ENCODE data around the gene IDH3B. TPM values are rescaled to one million over a fixed set of nuclear protein-coding genes. Genes with fewer than 3 reads are reported as not detected.
A peak's percentile ranks its signal among the peaks of the same experiment; 100 is the strongest.

Gene IDH3B
- total RNA-seq, 1 experiment from 2014 or later: 261 TPM

DNA sequence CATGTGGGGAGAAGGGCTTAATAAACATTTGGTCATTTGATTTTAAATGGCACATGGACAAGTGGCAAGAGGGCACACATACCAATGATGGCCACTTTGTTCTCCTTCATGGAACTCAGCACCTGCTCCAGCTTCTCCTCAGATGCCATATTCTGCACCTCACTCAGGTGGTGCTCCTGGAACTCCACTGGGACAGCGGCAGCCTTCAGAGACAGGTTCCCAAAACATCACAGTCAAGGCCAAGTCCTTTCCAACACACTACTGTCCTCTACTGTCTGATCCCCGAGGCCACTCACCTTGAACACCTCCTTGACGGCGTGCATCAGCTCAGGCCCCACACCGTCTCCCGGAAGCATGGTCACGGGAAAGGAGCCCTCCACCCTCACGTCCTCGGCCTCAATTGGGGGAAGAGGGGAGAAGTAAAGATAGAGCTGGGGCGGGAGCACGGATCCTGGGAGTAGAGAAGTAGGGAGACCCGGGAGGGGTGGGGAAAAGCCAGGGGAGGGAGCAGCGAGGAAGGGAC, 591 bp downstream of the IDH3B start:
- POLR2A ChIA-PET (ENCODE audit: unreplicated experiment): no interaction called here
- Histone ChIP-seq H3K36me3 (ENCODE audit: low read depth, low read length) (peaks cover 31% of the 10 kb centered on the region), H3K27me3 (ENCODE audit: low read length) (no peaks in the 10 kb centered on the region), H2AFZ (ENCODE audit: low read length) (peak overlapping the region; percentile 85; the same call in 1 of the 2 replicates), H3K4me2 (ENCODE audit: low read length) (peak overlapping the region; percentile 92), H3K4me3 (ENCODE audit: low read length) (peak overlapping the region; percentile 98), H3F3A (ENCODE audit: low read length, unreplicated experiment) (peaks cover 8% of the 10 kb centered on the region), H3K9ac (ENCODE audit: low read length) (peak overlapping the region; percentile 94), H3K9me3 (ENCODE audit: low read length) (no peaks in the 10 kb centered on the region), H4K20me1 (ENCODE audit: low read length) (peaks cover 12% of the 10 kb centered on the region), H3K9me2 (replicated peaks; ENCODE audit: low read length) (no peaks in the 10 kb centered on the region), H3K79me2 (ENCODE audit: low read length) (peaks cover 26% of the 10 kb centered on the region), H3K27ac (ENCODE audit: low read length) (peak overlapping the region; percentile 69; the same call in 1 of the 2 replicates), H3K4me1 (ENCODE audit: insufficient read depth, low read length) (peaks cover 12% of the 10 kb centered on the region)
- TSS peak; percentile 59 for BruUV-seq (replicated peaks)
- ATAC-seq: no peak
- DNase-seq: no peak
- CTCF ChIA-PET: no interaction called here
- intact Hi-C loops (cut with micrococcal nuclease): no loop called here
- TF ChIP-seq, protein P1, sequence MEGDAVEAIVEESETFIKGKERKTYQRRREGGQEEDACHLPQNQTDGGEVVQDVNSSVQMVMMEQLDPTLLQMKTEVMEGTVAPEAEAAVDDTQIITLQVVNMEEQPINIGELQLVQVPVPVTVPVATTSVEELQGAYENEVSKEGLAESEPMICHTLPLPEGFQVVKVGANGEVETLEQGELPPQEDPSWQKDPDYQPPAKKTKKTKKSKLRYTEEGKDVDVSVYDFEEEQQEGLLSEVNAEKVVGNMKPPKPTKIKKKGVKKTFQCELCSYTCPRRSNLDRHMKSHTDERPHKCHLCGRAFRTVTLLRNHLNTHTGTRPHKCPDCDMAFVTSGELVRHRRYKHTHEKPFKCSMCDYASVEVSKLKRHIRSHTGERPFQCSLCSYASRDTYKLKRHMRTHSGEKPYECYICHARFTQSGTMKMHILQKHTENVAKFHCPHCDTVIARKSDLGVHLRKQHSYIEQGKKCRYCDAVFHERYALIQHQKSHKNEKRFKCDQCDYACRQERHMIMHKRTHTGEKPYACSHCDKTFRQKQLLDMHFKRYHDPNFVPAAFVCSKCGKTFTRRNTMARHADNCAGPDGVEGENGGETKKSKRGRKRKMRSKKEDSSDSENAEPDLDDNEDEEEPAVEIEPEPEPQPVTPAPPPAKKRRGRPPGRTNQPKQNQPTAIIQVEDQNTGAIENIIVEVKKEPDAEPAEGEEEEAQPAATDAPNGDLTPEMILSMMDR (conservative IDR thresholded peaks at IDR 0.05; ENCODE audit: low read depth, low read length): no peak
- TF ChIP-seq EZH2 (IDR thresholded peaks at IDR 0.05; ENCODE audit: low read length, unreplicated experiment): no peak
- TF ChIP-seq EZH2phosphoT487 (IDR thresholded peaks at IDR 0.05; ENCODE audit: borderline replicate concordance, low read length): no peak

DNA sequence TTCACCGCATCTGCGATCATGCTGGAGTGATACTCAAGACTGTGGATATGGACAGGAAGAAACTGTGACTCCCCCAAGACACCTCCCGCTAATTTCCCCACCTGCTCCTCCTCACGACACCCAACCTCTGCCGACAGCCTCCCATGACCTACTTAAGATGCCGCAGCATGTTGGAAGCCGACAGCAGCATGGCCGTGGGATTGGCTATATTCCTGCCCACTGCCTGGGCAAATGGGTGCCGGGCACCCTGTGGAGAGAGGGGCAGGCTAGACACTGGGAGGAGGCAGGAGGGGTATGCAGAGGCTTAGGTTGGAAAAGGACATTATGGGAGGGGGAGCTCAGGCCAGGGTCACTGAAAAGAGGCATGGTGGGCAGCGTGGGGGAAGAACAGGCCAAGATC, 4.5 kb downstream of the IDH3B start:
- intact Hi-C loops (cut with micrococcal nuclease): no loop called here
- Histone ChIP-seq H3K4me3 (ENCODE audit: low read length) (no peak overlapping the region), H3K36me3 (ENCODE audit: low read depth, low read length) (peaks cover 69% of the 10 kb centered on the region), H3K4me1 (ENCODE audit: insufficient read depth, low read length) (peaks cover 23% of the 10 kb centered on the region), H3K4me2 (ENCODE audit: low read length) (no peak overlapping the region), H3K9me2 (replicated peaks; ENCODE audit: low read length) (no peaks in the 10 kb centered on the region), H3F3A (ENCODE audit: low read length, unreplicated experiment) (peaks cover 42% of the 10 kb centered on the region), H3K27me3 (ENCODE audit: low read length) (no peaks in the 10 kb centered on the region), H3K27ac (ENCODE audit: low read length) (no peak overlapping the region), H2AFZ (ENCODE audit: low read length) (no peak overlapping the region), H4K20me1 (ENCODE audit: low read length) (peaks cover 51% of the 10 kb centered on the region), H3K9ac (ENCODE audit: low read length) (no peak overlapping the region), H3K9me3 (ENCODE audit: low read length) (no peaks in the 10 kb centered on the region), H3K79me2 (ENCODE audit: low read length) (peaks cover 51% of the 10 kb centered on the region)
- no peak for TF ChIP-seq EZH2 (IDR thresholded peaks at IDR 0.05; ENCODE audit: low read length, unreplicated experiment)
- TF ChIP-seq, protein P1 (conservative IDR thresholded peaks at IDR 0.05; ENCODE audit: low read depth, low read length): no peak
- no peak for TF ChIP-seq EZH2phosphoT487 (IDR thresholded peaks at IDR 0.05; ENCODE audit: borderline replicate concordance, low read length)
- ChIA-PET CTCF (no interaction called here), POLR2A (ENCODE audit: unreplicated experiment) (no interaction called here)
- DNase-seq (no peak), ATAC-seq (no peak)
- BruUV-seq (replicated peaks): no TSS peak

DNA sequence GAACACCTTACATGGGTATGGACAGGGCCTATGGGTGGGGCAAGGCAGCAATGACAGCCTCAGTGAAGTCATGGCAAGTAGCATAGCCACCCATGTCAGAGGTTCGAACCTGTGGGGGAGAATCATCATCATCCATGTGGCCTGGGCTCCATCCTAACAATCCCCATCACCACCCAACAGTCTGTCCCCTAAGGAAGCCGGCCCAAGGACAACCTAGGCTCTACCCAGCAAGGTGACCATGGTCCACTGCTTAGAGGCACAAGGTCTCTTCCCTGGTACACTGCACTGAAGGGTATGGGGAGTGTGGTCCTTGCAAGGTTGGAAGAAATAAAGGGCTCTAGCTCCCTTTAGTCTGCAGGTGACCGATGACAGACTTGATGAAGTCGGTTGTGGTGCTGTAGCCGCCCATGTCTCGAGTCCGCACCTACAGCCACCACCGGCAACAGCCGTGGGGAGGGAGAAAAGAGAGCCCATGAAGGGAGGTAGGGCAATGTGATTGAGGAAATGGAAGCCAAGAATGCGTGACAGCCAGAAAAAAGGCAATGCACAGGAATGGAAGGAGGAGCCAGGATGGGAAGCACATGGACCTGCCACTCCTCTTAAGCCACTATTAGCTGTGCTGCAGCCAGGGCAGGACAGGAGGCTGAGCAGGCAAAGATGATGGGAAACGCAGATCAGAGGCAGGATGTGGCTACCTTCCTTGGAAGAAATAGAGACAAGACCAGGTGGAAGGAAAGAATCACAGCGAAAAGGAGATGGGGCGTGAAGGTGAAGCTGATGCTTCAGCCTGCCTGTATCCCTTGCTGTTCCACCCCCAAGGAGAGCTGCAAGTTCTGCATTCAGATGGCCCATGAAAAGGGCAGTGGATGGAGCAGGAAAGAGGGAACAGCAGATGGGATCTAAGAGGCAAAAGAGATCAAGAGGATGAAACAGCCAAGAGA, 5.3 kb downstream of the IDH3B start:
- no peaks in the 10 kb centered on the region for H3K9me2 ChIP-seq (replicated peaks; ENCODE audit: low read length)
- no TSS peak for BruUV-seq (replicated peaks)
- H3K4me2 ChIP-seq (ENCODE audit: low read length): no peak overlapping the region
- ChIA-PET POLR2A (ENCODE audit: unreplicated experiment) (no interaction called here), CTCF (no interaction called here)
- no peaks in the 10 kb centered on the region for H3K9me3 ChIP-seq (ENCODE audit: low read length)
- intact Hi-C loops (cut with micrococcal nuclease): no loop called here
- TF ChIP-seq EZH2phosphoT487 (IDR thresholded peaks at IDR 0.05; ENCODE audit: borderline replicate concordance, low read length) (no peak), EZH2 (IDR thresholded peaks at IDR 0.05; ENCODE audit: low read length, unreplicated experiment) (no peak)
- TF ChIP-seq, protein P1 (conservative IDR thresholded peaks at IDR 0.05; ENCODE audit: low read depth, low read length): no peak
- H3K27me3 ChIP-seq (ENCODE audit: low read length): no peaks in the 10 kb centered on the region
- H3K9ac ChIP-seq (ENCODE audit: low read length): no peak overlapping the region
- ATAC-seq (peak; percentile 37), DNase-seq (peak; percentile 36)
- H3K27ac ChIP-seq (ENCODE audit: low read length): no peak overlapping the region
- peaks cover 26% of the 10 kb centered on the region for H3K4me1 ChIP-seq (ENCODE audit: insufficient read depth, low read length)
- peaks cover 60% of the 10 kb centered on the region for H4K20me1 ChIP-seq (ENCODE audit: low read length)
- peaks cover 56% of the 10 kb centered on the region for H3K79me2 ChIP-seq (ENCODE audit: low read length)
- peaks cover 50% of the 10 kb centered on the region for H3F3A ChIP-seq (ENCODE audit: low read length, unreplicated experiment)
- no peak overlapping the region for H3K4me3 ChIP-seq (ENCODE audit: low read length)
- no peak overlapping the region for H2AFZ ChIP-seq (ENCODE audit: low read length)
- peaks cover 78% of the 10 kb centered on the region for H3K36me3 ChIP-seq (ENCODE audit: low read depth, low read length)

Measured in PC-3 (cell line).